Stimulated activated CD4-positive, alpha-beta T cell treated with anti-CD3 and anti-CD28 coated beads, Interleukin-4, amount 100 ng/mL, for 24 hours (primary cell): ENCODE data around the gene CFHR5.
"Not testable (repeated sequence)": the region's sequence is repeated elsewhere in the genome, so short reads cannot be mapped to it uniquely, and the experiment has no call there.

ENCODE experiments used
- DNase-seq: peaks from one replicate; pipeline ENCODE4 v3.0.0-alpha.2; 2020

CFHR5 gene

DNA sequence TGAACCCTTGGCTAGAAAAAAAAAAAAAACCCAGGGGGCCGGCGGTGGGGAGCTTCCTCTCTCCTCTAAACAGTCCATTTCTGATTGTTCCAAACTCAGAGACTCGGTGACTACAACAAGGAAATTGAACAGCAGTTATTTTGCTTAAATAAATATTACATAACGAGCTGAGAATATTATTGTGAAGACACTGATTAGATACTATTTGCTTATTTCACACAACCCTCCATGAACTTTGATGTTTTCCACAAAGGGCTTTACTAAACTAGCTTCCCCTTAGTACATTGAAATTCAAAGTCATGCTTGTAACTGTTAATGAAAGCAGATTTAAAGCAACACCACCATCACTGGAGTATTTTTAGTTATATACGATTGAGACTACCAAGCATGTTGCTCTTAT is at the start of gene CFHR5:
TSS of gene CFHR5 (plus strand) at position 279 of the 400 bp plus-strand sequence. CDS start at position 388, 109 bp downstream.
- no peak for DNase-seq

DNA sequence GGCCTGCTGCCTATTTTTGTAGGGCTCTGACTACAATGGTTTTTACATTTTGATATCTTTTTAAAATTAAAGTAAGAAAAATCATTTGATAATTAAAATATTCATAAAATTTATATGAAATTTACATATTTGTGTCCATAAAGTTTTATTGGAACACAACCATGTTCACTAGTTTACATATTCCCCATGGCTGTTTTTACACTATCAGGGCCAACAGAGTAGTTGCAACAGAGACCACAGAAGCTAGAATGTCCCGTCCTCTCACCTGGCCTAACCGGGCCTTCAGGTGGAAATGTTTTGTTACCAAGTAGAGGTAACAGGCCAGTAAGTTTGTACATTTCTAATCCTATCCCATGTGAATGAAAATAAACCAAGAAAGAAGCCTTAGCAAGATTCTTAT is 44.5 kb upstream of the CFHR5 start:
- DNase-seq = not testable (repeated sequence)

DNA sequence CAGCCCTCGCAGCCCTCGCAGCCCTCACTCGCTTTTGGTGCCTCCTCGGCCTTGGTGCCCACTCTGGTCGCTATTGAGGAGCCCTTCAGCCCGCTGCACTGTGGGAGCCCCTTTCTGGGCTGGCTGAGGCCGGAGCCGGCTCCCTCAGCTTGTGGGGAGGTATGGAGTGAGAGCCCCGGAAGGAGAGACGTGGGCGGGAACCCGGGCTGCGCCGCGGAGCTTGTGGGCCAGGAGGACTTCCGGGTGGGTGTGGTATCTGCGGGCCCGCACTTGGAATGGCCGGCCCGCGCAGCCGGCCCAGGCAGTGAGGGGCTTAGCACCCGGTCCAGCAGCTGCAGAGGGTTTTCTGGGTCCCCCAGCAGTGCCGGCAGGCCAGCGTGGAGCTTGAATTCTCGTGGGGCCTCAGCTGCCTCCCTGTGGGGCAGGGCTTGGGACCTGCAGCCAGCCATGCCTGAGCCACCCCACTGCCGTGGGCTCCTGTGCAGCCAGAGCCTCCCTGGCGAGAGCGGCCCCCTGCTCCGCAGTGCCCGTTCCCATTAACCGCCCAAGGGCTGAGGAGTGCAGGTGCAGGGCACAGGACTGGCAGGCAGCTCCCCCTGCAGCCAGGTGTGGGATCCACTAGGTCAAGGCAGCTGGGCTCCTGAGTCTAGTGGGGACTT is 43.7 kb upstream of the CFHR5 start:
- no peak for DNase-seq

DNA sequence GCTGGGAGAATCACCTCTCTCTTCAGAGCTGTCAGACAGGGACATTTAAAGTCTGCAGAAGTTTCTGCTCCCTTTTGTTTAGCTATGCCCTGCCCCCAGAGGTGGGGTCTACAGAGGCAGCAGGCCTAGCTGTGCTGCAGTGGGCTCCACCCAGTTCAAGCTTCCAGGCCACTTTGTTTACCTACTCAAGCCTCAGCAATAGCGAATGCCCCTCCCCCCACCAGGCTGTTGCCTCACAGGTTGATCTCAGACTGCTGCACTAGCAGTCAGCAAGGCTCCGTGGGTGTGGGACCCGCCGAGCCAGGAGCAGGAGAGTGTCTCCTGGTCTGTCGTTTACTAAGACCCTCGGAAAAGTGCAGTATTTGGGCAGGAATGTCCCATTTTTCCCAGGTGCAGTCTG is 35.9 kb upstream of the CFHR5 start:
- DNase-seq = not testable (repeated sequence)

DNA sequence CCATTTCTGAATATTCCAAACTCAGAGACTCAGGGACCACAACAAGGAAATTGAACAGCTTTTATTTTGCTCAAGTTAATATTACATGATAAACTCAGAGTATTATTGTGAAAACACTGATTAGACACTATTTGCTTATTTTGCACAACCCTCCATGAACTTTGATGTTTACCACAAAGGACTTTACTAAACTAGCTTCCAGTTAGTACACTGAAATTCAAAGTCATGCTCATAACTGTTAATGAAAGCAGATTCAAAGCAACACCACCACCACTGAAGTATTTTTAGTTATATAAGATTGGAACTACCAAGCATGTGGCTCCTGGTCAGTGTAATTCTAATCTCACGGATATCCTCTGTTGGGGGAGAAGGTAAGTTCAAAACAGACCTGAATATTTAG is 33.8 kb upstream of the CFHR5 start, which contains the start of gene CFHR2:
TSS of gene CFHR2 (plus strand) at position 171 of the 400 bp plus-strand sequence. CDS start at position 314, 143 bp downstream.
- not testable (repeated sequence) for DNase-seq

DNA sequence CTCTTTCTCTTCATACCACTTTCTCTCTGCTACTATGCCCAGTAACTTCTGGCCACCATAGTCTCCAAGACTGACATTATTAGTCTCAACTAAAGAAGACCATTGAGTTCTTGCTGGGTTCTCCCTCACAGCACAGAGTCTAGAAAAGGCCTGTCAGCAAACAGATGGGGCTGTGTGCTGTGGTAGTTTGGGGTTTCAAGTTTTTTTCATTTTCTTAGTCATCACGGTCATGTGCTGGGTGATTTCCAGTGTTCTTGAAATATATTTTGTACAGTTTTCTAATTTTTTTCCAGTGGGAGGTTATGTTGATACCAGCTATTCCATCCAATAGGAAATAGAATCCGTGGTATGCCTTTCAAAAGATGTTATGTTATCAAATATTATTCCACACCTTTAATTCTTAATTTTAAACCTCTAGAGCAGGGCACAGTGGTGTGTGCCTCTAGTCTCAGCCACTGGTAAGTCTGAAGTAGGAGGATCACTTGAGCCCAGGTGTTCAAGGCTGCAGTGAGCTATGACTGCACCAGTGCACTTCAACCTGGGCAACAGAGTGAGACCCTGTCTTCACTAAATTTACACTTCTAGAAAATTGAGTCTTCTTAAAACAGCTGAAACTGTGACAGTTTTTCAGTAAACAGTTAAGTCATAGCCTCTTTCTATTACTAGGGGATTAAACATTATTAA is 25.5 kb upstream of the CFHR5 start:
- DNase-seq = no peak

DNA sequence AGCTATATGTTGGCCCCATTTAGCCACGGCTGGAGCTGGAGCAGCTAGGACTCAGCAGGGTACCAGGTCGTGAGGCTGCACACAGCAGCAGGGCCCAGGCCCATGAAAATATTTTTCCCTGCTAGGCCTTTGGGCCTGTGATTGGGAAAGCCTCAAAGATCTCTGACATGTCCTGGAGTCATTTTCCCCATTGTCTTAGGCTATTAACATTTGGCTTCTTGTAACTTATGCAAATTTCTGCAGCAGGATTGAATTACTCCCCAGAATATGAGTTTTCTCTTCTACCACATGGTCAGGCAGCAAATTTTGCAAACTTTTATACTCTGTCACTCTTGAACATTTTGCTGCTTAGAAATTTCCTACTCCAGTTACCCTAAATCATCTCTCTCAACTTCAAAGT is 22.6 kb upstream of the CFHR5 start:
- DNase-seq = no peak

DNA sequence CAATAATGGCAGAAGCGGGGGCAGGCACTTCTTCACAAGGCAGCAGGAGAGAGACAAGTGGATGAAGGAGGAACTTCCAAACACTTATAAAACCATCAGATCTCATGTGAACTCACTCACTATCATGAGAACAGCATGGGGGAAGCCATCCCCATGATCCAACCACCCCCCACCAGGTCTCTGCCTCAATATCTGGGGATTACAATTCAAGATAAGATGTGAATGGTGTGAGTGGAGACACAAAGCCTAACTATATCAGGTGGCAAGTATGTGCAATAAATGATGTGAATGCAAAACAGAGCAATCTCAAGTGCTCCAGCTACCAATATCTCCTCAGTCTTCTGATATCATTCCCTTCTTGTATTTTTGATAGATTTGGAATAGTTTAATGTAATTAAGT is 21.4 kb upstream of the CFHR5 start:
- no peak for DNase-seq

DNA sequence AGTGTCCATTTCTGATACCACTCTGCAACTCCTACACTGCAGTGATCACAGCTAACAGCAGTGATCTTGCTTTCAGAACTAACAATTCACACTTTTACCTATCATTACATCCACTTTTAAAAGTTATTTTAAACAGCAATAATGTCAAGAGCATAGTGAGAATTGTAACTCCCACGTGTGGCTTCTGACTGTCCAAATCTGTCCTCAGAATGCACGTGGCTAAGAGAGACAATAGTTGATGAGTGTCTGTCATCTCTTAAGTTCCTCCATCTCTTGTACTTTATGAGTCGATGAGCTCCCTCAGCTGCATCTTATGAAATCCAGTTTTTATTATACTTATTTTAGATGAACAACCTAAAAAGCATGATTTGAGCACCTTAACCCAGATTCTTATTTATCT is 16.5 kb upstream of the CFHR5 start:
- no peak for DNase-seq

DNA sequence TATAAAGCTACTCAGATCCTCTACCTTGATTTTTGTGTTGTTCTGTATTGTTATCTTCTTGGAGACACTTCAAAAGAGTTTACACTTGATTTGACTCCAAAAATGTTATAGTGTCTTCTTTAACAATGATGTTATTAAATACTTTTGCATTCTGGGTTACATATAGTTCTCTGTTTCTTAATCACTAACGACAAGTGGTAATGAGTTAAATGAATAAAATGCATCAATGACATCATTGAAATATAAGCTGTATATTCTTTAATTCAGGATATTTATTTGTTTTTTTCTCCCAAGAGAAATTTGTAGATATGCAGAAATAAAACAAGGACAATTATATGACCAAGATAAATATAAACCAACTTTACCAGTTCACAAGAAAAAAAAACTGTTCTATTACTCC is 7.2 kb upstream of the CFHR5 start:
- no peak for DNase-seq

DNA sequence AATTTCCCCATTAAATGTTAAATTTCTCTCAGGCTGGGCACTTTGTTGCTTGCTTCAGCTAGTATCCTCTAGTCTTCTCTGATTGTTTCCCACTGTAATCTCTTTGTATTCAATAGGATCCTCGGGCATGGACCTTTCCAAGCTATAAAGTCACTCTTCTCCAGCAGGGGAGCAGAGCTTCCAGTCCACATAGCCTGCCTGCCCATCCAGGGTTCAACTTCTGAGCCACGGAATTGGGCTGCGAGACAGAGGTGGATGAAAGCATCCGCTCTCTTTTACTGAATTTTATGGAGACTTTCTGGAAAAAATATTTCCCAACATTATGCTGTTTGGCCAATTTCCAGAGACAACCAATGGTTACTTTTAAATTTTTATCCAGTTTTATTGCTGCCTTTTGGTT is 1.1 kb upstream of the CFHR5 start:
- no peak for DNase-seq

DNA sequence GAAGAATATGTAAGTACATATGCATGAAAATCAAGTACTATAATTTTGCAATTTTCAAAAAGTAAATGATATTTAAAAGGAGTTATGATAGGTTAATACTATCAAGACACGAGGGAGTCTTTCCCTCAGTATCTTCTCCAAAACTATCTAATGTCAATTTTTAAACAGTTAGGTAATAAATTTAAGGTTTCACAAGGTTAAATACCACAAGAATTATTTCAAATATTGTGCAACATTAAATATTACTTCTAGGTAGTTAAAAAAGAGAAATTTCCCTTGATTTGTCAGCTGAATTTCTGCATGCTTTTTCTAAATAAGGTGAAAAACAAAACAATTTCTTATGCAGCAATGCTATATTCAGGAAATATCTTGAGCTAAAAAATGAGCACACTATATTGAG is 3.5 kb downstream of the CFHR5 start:
- DNase-seq = no peak

DNA sequence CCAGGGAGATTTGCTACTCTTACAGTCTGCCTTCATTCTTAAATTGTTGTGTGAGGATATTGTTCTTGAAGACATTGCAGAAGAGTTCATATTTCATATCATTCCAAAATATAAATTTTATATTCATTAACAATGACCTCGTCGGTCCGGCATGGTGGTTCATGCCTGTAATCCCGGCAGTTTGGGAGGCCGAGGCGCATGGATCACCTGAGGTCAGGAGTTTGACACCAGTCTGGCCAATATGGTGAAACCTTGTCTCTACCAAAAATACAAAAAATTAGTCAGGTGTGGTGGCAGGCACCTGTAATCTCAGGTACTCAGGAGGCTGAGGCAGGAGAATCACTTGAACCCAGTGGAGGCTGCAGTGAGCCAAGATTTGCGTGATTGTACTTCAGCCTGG is 4.9 kb downstream of the CFHR5 start:
- not testable (repeated sequence) for DNase-seq

DNA sequence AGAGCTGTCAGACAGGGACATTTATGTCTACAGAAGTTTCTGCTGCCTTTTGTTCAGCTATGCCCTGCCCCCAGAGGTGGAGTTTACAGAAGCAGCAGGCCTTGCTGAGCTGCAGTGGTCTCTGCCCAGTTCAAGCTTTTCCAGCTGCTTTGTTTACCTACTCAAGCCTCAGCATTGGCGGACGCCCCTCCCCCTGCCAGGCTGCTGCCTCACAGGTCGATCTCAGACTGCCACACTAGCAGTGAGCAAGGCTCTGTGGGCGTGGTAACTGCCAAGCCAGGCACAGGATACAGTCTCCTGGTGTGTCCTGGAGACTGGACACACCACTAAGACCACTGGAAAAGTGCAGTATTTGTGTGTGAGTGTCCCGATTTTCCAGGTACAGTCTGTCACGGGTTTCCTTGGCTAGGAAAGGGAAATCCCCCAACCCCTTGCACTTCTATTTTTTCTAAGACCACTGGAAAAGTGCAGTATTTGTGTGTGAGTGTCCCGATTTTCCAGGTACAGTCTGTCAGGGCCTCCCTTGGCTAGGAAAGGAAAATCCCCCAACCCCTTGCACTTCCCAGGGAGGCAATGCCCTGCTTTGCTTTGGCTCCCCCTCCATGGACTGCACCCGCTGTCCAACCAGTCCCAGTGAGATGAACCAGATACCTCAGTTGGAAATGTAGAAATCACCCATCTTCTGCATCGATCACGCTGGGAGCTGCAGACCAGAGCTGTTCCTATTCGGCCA is 14.7 kb downstream of the CFHR5 start:
- not testable (repeated sequence) for DNase-seq

DNA sequence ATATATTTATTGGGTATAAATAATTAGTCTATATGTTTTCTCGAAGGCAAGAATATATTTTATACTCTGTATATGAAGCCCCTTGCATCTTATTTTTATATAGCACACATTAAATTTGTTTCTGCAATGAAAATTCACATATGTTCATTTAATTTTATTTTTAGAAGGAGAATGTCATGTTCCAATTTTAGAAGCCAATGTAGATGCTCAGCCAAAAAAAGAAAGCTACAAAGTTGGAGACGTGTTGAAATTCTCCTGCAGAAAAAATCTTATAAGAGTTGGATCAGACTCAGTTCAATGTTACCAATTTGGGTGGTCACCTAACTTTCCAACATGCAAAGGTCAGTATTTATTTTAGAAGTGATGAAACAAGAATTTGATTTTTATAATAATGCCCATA is 16.6 kb downstream of the CFHR5 start:
- DNase-seq = no peak

DNA sequence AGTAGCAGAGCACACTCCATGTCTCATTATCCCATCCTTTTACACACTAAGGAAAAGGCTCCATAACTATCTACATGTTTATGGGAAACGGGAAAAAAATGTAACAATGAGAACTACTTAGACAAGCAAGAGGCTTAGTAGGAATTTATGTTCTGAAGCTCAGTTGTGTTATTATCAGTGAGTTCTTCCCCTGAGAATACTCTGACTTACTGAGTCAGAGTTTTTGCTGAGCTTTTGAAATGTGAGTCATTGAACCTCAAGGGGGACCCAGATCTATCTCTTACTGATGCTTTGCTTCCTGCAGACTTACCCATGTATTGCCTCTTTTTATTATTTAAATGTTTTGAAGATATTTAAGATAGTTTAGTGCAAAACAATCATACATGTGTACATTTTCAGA is 20.1 kb downstream of the CFHR5 start:
- DNase-seq = no peak

DNA sequence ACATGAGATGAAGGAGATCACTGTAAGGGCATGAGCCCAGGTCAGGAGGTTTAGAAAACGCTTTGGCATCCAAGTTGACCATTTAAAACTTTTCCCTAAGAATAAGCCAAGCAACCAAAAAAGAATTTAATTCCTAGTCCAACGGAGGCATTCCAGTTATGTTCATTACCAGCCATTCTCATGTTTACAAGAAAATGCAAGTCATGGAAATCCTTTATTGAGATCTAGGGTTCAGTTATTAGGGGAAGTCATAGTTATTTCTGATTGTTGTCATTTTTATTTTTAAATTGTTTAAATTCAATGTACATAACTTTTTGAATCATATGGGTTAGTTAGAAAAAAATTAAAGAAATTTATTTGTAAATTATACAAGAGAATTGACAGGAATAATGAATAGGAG is 24.5 kb downstream of the CFHR5 start:
- DNase-seq = no peak

DNA sequence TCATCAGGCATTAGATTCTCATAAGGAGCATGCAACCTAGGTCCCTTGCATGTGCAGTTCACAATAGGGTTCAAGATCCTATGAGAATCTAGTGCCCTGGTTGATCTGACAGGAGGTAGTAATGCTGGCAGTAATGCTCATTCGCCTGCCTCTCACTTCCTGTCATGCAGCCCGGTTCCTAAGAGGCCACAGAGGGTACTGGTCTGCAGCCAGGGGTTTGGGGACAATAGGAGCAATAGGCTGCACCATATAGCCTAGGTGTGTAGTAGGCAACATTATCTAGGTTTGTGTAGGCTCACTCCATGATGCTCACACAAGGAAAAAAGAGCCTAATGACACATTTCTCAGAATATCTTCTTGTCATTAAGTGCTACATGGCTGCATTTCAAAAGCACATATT is 25.8 kb downstream of the CFHR5 start:
- no peak for DNase-seq

DNA sequence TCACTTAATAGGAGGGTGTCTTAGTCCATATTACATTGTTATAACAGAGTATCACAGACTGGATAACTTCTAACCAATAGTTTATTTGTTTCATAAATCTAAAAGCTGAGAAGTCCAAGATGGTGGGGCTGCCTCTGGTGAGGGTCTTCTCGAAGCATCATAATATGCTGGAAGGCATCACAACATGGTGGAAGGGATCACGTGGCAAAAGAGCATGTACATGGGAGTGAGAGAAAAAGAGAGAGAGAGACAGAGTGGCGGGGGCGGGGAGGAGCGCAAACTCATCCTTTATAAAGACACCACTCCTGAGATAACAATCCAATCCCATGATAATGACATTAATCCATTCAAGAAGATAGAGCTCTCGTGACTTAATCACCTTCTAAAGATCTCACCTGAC is 31.5 kb downstream of the CFHR5 start:
- no peak for DNase-seq

DNA sequence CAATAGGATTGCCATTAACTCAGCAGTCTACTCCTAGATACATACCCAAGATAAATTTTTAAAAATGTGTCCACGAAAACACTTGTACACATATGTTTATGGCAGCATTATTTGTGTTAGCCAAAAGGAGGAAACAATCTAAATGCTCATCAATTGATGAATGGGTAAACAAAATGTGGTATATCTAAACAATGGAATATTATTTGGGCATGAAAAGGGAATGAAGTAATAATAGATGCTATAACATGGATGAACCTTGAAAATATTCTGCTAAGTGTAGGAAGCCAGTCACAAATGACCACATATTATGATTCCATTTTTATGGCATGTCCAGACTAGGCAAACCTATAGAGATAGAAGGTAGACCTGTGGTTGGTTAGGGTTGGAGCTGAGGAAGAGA is 34.3 kb downstream of the CFHR5 start:
- DNase-seq = no peak

DNA sequence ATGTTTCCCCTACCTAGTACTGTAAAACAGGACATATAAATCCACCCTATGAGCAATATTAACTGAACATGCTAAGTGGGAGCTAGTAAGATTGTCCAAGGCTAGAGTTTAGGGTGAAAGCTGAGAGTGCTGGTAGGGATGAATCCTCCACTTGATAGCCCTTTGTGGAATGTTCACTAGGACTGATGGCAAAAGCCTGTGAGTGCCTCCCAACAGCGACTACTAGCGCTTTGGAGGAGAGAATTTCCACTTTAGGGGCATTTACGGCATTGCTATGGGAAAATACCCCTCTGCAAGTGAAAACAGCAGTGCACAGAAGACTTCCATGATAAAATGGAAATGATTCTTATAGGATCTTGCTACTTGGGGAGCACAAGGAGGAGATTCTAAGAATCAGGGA is 35.9 kb downstream of the CFHR5 start:
- no peak for DNase-seq

DNA sequence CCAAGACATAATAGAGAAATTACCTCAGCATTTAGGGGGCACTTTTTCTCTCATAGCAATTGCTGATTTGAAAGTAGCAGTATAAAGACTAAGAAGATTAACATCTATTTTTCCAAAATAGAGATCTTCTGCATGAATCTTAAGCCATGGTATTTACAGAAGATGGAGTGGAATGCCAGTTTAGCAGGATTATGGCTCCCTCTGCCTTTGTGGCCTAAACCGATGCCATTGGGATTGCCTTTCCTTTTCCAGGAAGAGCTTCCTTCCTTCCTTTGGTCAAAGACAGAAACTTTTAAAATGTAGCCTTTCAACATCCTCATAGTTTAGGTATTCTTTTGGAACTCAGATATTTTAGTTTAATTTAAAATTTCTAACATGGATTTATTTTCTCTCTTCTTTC is 39.4 kb downstream of the CFHR5 start:
- DNase-seq = no peak

DNA sequence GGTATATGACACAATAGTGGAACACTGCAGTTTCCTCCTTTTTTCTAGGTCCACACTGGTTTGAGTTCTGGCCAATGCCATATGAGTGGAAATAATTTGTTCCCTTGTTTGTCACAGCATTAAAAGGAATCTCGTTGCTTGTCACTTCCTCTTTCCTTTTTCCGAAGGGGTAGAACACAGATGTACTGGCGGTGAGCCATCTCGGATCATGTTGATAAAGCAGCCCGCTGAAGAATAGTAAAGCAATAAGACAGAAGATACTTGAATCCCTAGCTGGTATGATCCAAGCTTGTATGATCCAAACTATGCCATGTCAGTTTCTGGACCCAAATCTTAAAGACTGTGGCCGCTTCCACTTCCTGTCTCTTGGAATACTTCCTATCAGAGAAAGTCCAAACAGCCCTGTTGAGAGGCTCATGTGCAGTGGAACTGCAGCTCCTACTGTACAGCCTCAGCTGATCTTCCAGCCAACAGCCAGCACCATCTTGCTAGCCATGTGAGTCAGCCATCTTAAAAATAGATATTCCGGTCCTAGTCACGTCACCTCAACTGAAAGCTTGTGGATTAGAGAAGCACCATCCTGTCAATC is 40.3 kb downstream of the CFHR5 start:
- no peak for DNase-seq

DNA sequence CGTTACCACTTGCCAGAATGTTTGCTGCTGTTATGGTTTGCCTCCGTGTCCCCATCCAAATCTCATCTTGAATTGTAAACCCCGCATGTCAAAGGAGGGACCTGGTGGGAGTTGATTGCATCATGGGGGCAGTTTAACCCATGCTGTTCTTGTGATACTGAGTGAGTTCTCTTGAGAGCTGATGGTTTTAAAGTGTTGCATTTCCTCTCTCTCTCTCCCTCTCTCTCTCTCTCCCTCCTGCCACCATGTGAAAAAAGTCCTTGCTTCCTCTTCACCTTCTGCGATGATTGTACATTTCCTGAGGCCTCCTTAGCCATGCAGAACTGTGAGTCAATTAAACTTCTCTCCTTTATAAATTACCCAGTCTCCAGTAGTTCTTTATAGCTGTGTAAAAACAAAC is 44.4 kb downstream of the CFHR5 start:
- no peak for DNase-seq
